ENCODE results near the gene RMRP.

GRCh38 chr9:35696520-35697215, 38.8 kb upstream of the RMRP start:
- TF ChIP-seq TAF1 (IDR thresholded peaks at IDR 0.05; ENCODE audit: borderline replicate concordance, insufficient read depth, low read length) (no peak), POLR2AphosphoS5 (IDR thresholded peaks at IDR 0.05; ENCODE audit: low read depth, low read length) (no peak; the same call in 1 of the 2 replicates), SIN3A (IDR thresholded peaks at IDR 0.05; ENCODE audit: borderline replicate concordance, insufficient read depth, low read length) (no peak)
- TF ChIP-seq, protein P1, sequence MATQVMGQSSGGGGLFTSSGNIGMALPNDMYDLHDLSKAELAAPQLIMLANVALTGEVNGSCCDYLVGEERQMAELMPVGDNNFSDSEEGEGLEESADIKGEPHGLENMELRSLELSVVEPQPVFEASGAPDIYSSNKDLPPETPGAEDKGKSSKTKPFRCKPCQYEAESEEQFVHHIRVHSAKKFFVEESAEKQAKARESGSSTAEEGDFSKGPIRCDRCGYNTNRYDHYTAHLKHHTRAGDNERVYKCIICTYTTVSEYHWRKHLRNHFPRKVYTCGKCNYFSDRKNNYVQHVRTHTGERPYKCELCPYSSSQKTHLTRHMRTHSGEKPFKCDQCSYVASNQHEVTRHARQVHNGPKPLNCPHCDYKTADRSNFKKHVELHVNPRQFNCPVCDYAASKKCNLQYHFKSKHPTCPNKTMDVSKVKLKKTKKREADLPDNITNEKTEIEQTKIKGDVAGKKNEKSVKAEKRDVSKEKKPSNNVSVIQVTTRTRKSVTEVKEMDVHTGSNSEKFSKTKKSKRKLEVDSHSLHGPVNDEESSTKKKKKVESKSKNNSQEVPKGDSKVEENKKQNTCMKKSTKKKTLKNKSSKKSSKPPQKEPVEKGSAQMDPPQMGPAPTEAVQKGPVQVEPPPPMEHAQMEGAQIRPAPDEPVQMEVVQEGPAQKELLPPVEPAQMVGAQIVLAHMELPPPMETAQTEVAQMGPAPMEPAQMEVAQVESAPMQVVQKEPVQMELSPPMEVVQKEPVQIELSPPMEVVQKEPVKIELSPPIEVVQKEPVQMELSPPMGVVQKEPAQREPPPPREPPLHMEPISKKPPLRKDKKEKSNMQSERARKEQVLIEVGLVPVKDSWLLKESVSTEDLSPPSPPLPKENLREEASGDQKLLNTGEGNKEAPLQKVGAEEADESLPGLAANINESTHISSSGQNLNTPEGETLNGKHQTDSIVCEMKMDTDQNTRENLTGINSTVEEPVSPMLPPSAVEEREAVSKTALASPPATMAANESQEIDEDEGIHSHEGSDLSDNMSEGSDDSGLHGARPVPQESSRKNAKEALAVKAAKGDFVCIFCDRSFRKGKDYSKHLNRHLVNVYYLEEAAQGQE (IDR thresholded peaks at IDR 0.05; ENCODE audit: insufficient read depth in 1 of 2, low read depth in 2 of 2, low read length in 2 of 2), result no peak

Data from PFSK-1 (cell line).